GM08714 (cell line): ENCODE data around the gene ERI3.

Experiments
- H3K4me3 ChIP-seq: fragments of 200-500 bp; sonication (Bioruptor generic); 2 replicates; pipeline ENCODE4 v1.5.1; 2014; ENCODE audit warnings: mild to moderate bottlenecking, low read length, inconsistent platforms
- ZNF274 ChIP-seq: IDR thresholded peaks from 2 replicates; pipeline ENCODE4 v1.6.1; 2012; ENCODE audit warnings: mild to moderate bottlenecking, low read depth, low read length

The ERI3 gene

GRCh38 chr1:44273560-44274350 is 81.3 kb downstream of the ERI3 start:
- no peak for TF ChIP-seq ZNF274
- H3K4me3 ChIP-seq: no peak overlapping the region

- no peak for TF ChIP-seq ZNF274
- H3K4me3 ChIP-seq: no peak overlapping the region
Measured at GRCh38 chr1:44272992-44273391, 82.1 kb downstream of the ERI3 start.

- TF ChIP-seq ZNF274: no peak
- no peak overlapping the region for H3K4me3 ChIP-seq
Measured at GRCh38 chr1:44271646-44272045, 83.4 kb downstream of the ERI3 start.

- no peak for TF ChIP-seq ZNF274
Measured at GRCh38 chr1:44270686-44271628, 84.1 kb downstream of the ERI3 start.

DNA sequence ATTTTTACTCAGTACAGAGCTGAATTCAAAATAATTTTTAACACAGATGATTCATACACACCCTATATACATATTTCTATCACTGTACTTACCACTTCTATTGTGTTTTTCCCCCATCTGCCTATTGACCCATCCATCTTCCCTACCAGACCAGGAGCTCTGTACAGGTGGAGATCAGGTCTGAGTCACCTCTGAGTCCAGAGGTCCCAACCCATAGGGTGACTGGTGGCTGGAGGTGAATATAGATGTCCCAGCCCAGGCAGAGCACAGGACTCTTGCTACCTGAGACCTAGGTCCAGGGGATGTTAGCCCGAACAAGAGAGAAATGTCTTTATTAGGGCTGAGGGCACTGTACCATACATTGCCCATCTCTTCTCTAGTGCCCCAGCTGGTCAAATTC is 87.0 kb downstream of the ERI3 start:
- H3K4me3 ChIP-seq: no peak overlapping the region
- TF ChIP-seq ZNF274: no peak

More at GRCh38 chr1:44270686-44271628, 84.1 kb downstream of the ERI3 start:
- no peak overlapping the region for H3K4me3 ChIP-seq

GRCh38 chr1:44267438-44267837 is 87.6 kb downstream of the ERI3 start:
- TF ChIP-seq ZNF274: no peak
- H3K4me3 ChIP-seq: no peak overlapping the region

- TF ChIP-seq ZNF274: no peak
- H3K4me3 ChIP-seq: no peak overlapping the region
Measured at GRCh38 chr1:44266400-44267344, 88.4 kb downstream of the ERI3 start.

DNA sequence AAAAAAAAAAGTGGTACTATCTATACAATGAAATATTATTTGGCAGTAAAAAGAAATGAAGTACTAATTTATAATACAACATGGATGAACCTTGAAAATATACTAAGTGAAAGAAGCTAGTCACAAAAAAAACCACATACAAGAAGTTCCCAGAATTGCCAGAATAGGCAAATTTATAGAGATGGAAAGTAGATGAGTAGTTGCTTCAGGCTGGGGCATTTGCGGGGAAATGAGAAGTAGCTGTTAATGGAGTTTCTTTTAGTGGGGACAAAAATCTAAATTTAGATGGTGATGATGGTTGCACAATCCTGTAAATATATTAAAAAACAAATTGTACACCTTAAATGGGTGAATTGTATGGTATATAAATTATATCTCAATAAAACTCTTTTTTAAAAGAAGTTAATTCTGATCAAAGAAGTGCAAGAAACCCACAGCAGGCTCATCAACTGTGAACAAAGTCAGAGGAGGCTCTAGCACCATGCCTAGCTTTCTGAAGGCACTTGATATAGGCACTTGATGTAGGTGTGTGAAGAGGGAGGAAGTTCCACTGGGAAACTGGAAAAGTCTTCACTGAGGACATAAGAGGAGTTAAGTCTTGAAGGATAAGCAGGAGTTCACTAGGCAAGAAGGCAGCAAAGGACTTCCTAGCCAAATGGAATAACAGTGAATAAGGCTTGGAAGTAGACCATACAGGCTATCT is 89.2 kb downstream of the ERI3 start:
- TF ChIP-seq ZNF274: no peak
- no peak overlapping the region for H3K4me3 ChIP-seq

- no peak for TF ChIP-seq ZNF274
- H3K4me3 ChIP-seq: no peak overlapping the region
Measured at GRCh38 chr1:44264451-44264771, 90.6 kb downstream of the ERI3 start.

GRCh38 chr1:44263568-44264450 is 91.2 kb downstream of the ERI3 start:
- no peak overlapping the region for H3K4me3 ChIP-seq
- no peak for TF ChIP-seq ZNF274

- TF ChIP-seq ZNF274: no peak
- no peak overlapping the region for H3K4me3 ChIP-seq
Measured at GRCh38 chr1:44262816-44263567, 92.1 kb downstream of the ERI3 start.

DNA sequence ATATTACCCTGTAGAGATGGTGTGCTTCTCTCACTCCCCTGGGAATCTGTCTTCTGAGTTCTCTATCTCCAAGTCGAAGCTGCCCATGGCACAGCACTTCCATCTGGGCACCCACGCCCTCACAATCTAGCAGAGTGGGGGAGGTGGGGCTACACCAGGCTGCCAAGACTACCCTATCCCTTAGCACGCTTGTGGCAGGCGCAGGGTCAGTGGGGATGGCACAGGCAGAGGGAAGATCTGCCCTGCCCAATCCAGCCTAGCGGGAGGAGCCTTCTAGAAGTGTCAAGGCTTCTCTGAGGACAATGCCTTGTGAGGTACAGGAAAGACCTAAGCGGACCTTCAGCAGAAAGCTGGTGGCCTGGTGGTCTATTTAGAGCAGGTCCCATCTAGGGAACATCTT is 92.6 kb downstream of the ERI3 start:
- TF ChIP-seq ZNF274: no peak
- no peak overlapping the region for H3K4me3 ChIP-seq
